CD4-positive, alpha-beta T cell (primary cell): Measurements from ENCODE around the gene LSR. TPM values are rescaled to one million over a fixed set of nuclear protein-coding genes. Genes with fewer than 3 reads are reported as not detected.

Source experiments
- ATAC-seq: fragments of 200-7000 bp; cut with Tn5 transposase; one replicate; pipeline ENCODE4 v1.10.0; 2022; ENCODE audit warnings: mild to moderate bottlenecking; ENCODE audit not compliant: poor library complexity
- CTCF ChIA-PET: fragments of 350-600 bp; sonication (Branson Sonifier 250); formaldehyde crosslinking; loops from one replicate; lab custom pipeline; 2021; ENCODE audit warnings: antibody characterized with exemption, inconsistent platforms; lab: Charles Lee
- POLR2A ChIA-PET: fragments of 350-600 bp; sonication (Branson Sonifier 250); formaldehyde crosslinking; loops from one replicate; lab custom pipeline; 2021; ENCODE audit warnings: antibody characterized with exemption, inconsistent platforms; lab: Charles Lee
- DNase-seq, 14 experiments: peaks; one replicate each; pipeline ENCODE4 v3.0.0-alpha.2; 2013 to 2020; ENCODE audit warnings: mixed read lengths in 2 of 14
- H3K27ac ChIP-seq, 2 donors: one replicate each; pipeline versions ENCODE4 v1.5.1 to v1.7.0; 2013; ENCODE audit warnings: low read length in 2 of 2, low read depth in 1 of 2, mild to moderate bottlenecking in 1 of 2
- H3K27me3 ChIP-seq, 2 experiments: 1 replicate in 1 of 2; 2 replicates in 1 of 2; pipeline versions ENCODE4 v1.6.1 to v1.7.0; 2013; ENCODE audit warnings: low read length in 2 of 2, control low read depth in 1 of 2, mild to moderate bottlenecking in 1 of 2, moderate library complexity in 1 of 2; ENCODE audit not compliant: insufficient read depth in 2 of 2, control insufficient read depth in 1 of 2
- H3K36me3 ChIP-seq: one replicate; pipeline ENCODE4 v1.6.1; 2013; ENCODE audit warnings: low read length, control low read depth; ENCODE audit not compliant: insufficient read depth
- H3K4me1 ChIP-seq: one replicate; pipeline ENCODE4 v1.6.1; 2013; ENCODE audit warnings: low read length, control low read depth; ENCODE audit not compliant: insufficient read depth
- H3K4me3 ChIP-seq: one replicate; pipeline ENCODE4 v1.5.1; 2013; ENCODE audit warnings: mild to moderate bottlenecking, low read length, moderate library complexity
- H3K9me3 ChIP-seq, 2 experiments: 1 replicate in 1 of 2; 2 replicates in 1 of 2; pipeline versions ENCODE4 v1.6.1 to v1.7.0; 2013; ENCODE audit warnings: low read length in 2 of 2, mild to moderate bottlenecking in 2 of 2, control low read depth in 1 of 2, moderate library complexity in 1 of 2; ENCODE audit not compliant: control insufficient read depth in 1 of 2, insufficient read depth in 1 of 2
- H3K27ac Mint-ChIP-seq: one replicate; pipeline ENCODE4 v1.8.0; 2020; ENCODE audit warnings: mixed read lengths
- H3K27me3 Mint-ChIP-seq: one replicate; pipeline ENCODE4 v1.8.0; 2021; ENCODE audit warnings: mixed read lengths
- H3K36me3 Mint-ChIP-seq: one replicate; pipeline ENCODE4 v1.8.0; 2021; ENCODE audit warnings: low read depth, mixed read lengths
- H3K4me1 Mint-ChIP-seq: one replicate; pipeline ENCODE4 v1.8.0; 2021; ENCODE audit warnings: low read depth, mixed read lengths
- H3K4me3 Mint-ChIP-seq: one replicate; pipeline ENCODE4 v1.8.0; 2020; ENCODE audit warnings: mild to moderate bottlenecking, mixed read lengths
- H3K9me3 Mint-ChIP-seq: one replicate; pipeline ENCODE4 v1.8.0; 2020; ENCODE audit warnings: mixed read lengths
- CTCF ChIP-seq: fragments of 200-600 bp; IDR thresholded peaks from one replicate; pipeline ENCODE4 v1.8.0; 2022; ENCODE audit warnings: antibody characterized with exemption, mild to moderate bottlenecking
- intact Hi-C, 2 experiments: fragments of 100-400 bp; cut with DNase I in 1 of 2; cut with micrococcal nuclease in 1 of 2; formaldehyde crosslinking; loops; one replicate each; pipeline versions ENCODE4 v1.15.1 to v1.9.0; 2023 to 2025; cut with DNase I, micrococcal nuclease
- total RNA-seq, 174 experiments: library from RNA in 2 of 174; stranded (reverse) in 2 of 174; gene quantifications; one replicate each; pipeline ENCODE4 v1.2.3 and lab custom pipeline; 2021 to 2026

Gene LSR
- total RNA-seq, 2 experiments from 2014 or later, result 45.0 to 47.9 TPM

- CTCF ChIA-PET, result no interaction called here
- Mint-ChIP-seq H3K9me3 (no peaks in the 10 kb centered on the region), H3K36me3 (no peaks in the 10 kb centered on the region), H3K27ac (no peak overlapping the region), H3K4me1 (no peaks in the 10 kb centered on the region), H3K4me3 (no peak overlapping the region), H3K27me3 (no peaks in the 10 kb centered on the region)
- no peak for TF ChIP-seq CTCF
- H3K27me3 ChIP-seq, result no peaks in the 10 kb centered on the region
- no peaks in the 10 kb centered on the region for H3K9me3 ChIP-seq
- H3K4me1 ChIP-seq, result no peaks in the 10 kb centered on the region
- POLR2A ChIA-PET, result no interaction called here
- intact Hi-C loops, result no loop called here
- H3K4me3 ChIP-seq, result no peak overlapping the region
- ATAC-seq (no peak), DNase-seq (no peak)
- no peaks in the 10 kb centered on the region for H3K36me3 ChIP-seq
- H3K27ac ChIP-seq, result no peak overlapping the region
Observed at GRCh38 chr19:35301961-35302360, 53.2 kb downstream of the LSR start.

DNA sequence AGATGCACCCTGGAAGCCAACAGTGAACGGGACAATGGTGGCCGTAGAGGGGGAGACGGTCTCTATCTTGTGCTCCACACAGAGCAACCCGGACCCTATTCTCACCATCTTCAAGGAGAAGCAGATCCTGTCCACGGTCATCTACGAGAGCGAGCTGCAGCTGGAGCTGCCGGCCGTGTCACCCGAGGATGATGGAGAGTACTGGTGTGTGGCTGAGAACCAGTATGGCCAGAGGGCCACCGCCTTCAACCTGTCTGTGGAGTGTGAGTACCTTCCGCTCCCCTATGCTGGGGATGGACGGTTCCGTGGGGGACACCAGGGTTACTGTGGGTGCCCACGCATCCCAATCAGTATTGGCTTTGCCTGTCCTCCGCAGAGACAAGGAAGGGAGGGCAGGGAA is 53.6 kb downstream of the LSR start:
- H3K27me3 ChIP-seq, result no peaks in the 10 kb centered on the region
- CTCF ChIA-PET, result no interaction called here
- POLR2A ChIA-PET, result no interaction called here
- Mint-ChIP-seq H3K27ac (no peak overlapping the region), H3K9me3 (no peaks in the 10 kb centered on the region), H3K4me3 (no peak overlapping the region), H3K36me3 (no peaks in the 10 kb centered on the region), H3K4me1 (no peaks in the 10 kb centered on the region), H3K27me3 (no peaks in the 10 kb centered on the region)
- H3K27ac ChIP-seq, result no peak overlapping the region
- no peaks in the 10 kb centered on the region for H3K4me1 ChIP-seq
- no peaks in the 10 kb centered on the region for H3K9me3 ChIP-seq
- no peaks in the 10 kb centered on the region for H3K36me3 ChIP-seq
- ATAC-seq, result no peak
- intact Hi-C loops, result no loop called here
- no peak for TF ChIP-seq CTCF
- DNase-seq, result no peak
- no peak overlapping the region for H3K4me3 ChIP-seq

GRCh38 chr19:35303357-35303915 is 54.6 kb downstream of the LSR start:
- POLR2A ChIA-PET, result no interaction called here
- Histone ChIP-seq H3K27ac (no peak overlapping the region), H3K9me3 (no peaks in the 10 kb centered on the region), H3K36me3 (no peaks in the 10 kb centered on the region), H3K27me3 (no peaks in the 10 kb centered on the region), H3K4me1 (no peaks in the 10 kb centered on the region), H3K4me3 (no peak overlapping the region)
- Mint-ChIP-seq H3K27me3 (no peaks in the 10 kb centered on the region), H3K9me3 (no peaks in the 10 kb centered on the region), H3K27ac (no peak overlapping the region), H3K4me1 (no peaks in the 10 kb centered on the region), H3K36me3 (no peaks in the 10 kb centered on the region), H3K4me3 (no peak overlapping the region)
- CTCF ChIA-PET, result no interaction called here
- intact Hi-C loops, result no loop called here
- no peak for TF ChIP-seq CTCF
- no peak for DNase-seq
- no peak for ATAC-seq
